Fibroblast of lung (primary cell): ENCODE measurements around the gene ALAS1. TPM values are rescaled to one million over a fixed set of nuclear protein-coding genes. Genes with fewer than 3 reads are reported as not detected.

Experiments used
- DNase-seq, 2 donors: peaks; one replicate each; pipeline versions ENCODE4 v3.0.0 to v3.0.0-alpha.2; 2010; ENCODE audit warnings: low read depth in 2 of 2
- H2AFZ ChIP-seq: 2 replicates; pipeline ENCODE4 v1.5.1; 2012; ENCODE audit warnings: low read length, control low read depth, inconsistent platforms
- H3K27ac ChIP-seq: 2 replicates; pipeline ENCODE4 v1.5.1; 2011; ENCODE audit warnings: low read length, control low read depth; ENCODE audit not compliant: insufficient read depth
- H3K27me3 ChIP-seq: 2 replicates; pipeline ENCODE4 v1.5.1; 2011; ENCODE audit warnings: mild to moderate bottlenecking, low read length; ENCODE audit not compliant: control insufficient read depth, insufficient read depth
- H3K36me3 ChIP-seq: 2 replicates; pipeline ENCODE4 v1.5.1; 2011; ENCODE audit warnings: low read length; ENCODE audit not compliant: control insufficient read depth, insufficient read depth
- H3K4me1 ChIP-seq: 2 replicates; pipeline ENCODE4 v1.5.1; 2011; ENCODE audit warnings: low read length; ENCODE audit not compliant: control insufficient read depth, insufficient read depth; ENCODE audit errors: extremely low read depth
- H3K4me2 ChIP-seq: 2 replicates; pipeline ENCODE4 v1.5.1; 2011; ENCODE audit warnings: low read length, control low read depth; ENCODE audit not compliant: insufficient read depth; ENCODE audit errors: extremely low read depth
- H3K4me3 ChIP-seq, 4 experiments: fragments of 200-600 bp in 1 of 4; sonication (generic) in 1 of 4; replicated peaks in 1 of 4; 2 replicates each; pipeline ENCODE4 v1.5.1; 2011 to 2016; ENCODE audit warnings: low read length in 4 of 4, low read depth in 3 of 4, mild to moderate bottlenecking in 3 of 4, control low read depth in 2 of 4, inconsistent platforms in 1 of 4, mixed read lengths in 1 of 4; ENCODE audit not compliant: insufficient read depth in 1 of 4; ENCODE audit errors: control extremely low read depth in 1 of 4
- H3K79me2 ChIP-seq: 2 replicates; pipeline ENCODE4 v1.5.1; 2012; ENCODE audit warnings: mild to moderate bottlenecking, low read length, inconsistent platforms; ENCODE audit not compliant: control insufficient read depth, insufficient read depth
- H3K9ac ChIP-seq: 2 replicates; pipeline ENCODE4 v1.5.1; 2011; ENCODE audit warnings: mild to moderate bottlenecking, low read length, control low read depth; ENCODE audit not compliant: insufficient read depth
- H3K9me3 ChIP-seq: 2 replicates; pipeline ENCODE4 v1.5.1; 2012; ENCODE audit warnings: low read depth, low read length; ENCODE audit not compliant: control insufficient read depth, insufficient read depth
- H4K20me1 ChIP-seq: 2 replicates; pipeline ENCODE4 v1.5.1; 2011; ENCODE audit warnings: low read length; ENCODE audit not compliant: control insufficient read depth, insufficient read depth; ENCODE audit errors: extremely low read depth
- CTCF ChIP-seq, 2 donors: IDR thresholded peaks in 1 of 2; conservative IDR thresholded peaks in 1 of 2; 1 replicate in 1 of 2; 2 replicates in 1 of 2; pipeline ENCODE4 v1.5.1; 2011 to 2012; ENCODE audit warnings: low read length in 2 of 2, control low read depth in 1 of 2, inconsistent platforms in 1 of 2, low read depth in 1 of 2, mild to moderate bottlenecking in 1 of 2
- EZH2 ChIP-seq: IDR thresholded peaks from 2 replicates; pipeline ENCODE4 v1.5.1; 2012; ENCODE audit warnings: low read length, control low read depth, mild to moderate bottlenecking; ENCODE audit errors: missing control alignments
- polyA plus RNA-seq, 2 donors: library from polyadenylated mRNA; depleted of rRNA in 1 of 2; stranded (reverse) in 1 of 2; unstranded in 1 of 2; fragments of >200 nt; gene quantifications; 2 replicates each; pipeline ENCODE4 v1.2.1, GENCODE V29; 2011 to 2012; ENCODE audit warnings: missing spikeins in 1 of 2
- total RNA-seq: library from RNA; depleted of rRNA; stranded (reverse); fragments of >200 nt; gene quantifications from 2 replicates; pipeline ENCODE4 v1.2.1, GENCODE V29; 2014

The ALAS1 gene
- total and polyA plus RNA-seq, 2 donors (not counting 1 experiment from before 2014, with no cell fraction given) = 60.9 to 61.8 TPM

- H3K27me3 ChIP-seq = no peaks in the 10 kb centered on the region
- H4K20me1 ChIP-seq = no peaks in the 10 kb centered on the region
- H3K9ac ChIP-seq = no peak overlapping the region
- H2AFZ ChIP-seq = no peak overlapping the region
- H3K4me1 ChIP-seq = peaks cover 2% of the 10 kb centered on the region
- no peaks in the 10 kb centered on the region for H3K36me3 ChIP-seq
- H3K27ac ChIP-seq = no peak overlapping the region
- H3K4me2 ChIP-seq = no peak overlapping the region
- no peak overlapping the region for H3K4me3 ChIP-seq
- no peaks in the 10 kb centered on the region for H3K79me2 ChIP-seq
- H3K9me3 ChIP-seq = no peaks in the 10 kb centered on the region
- no peak for TF ChIP-seq CTCF (conservative IDR thresholded peaks at IDR 0.05 in 1 of 2, IDR thresholded peaks at IDR 0.05 in 1 of 2; ENCODE audit: low read depth in 1 of 2, low read length in 2 of 2)
- no peak for TF ChIP-seq EZH2
- DNase-seq = no peak
Observed at GRCh38 chr3:52185311-52185710, 12.6 kb upstream of the ALAS1 start.

- no peaks in the 10 kb centered on the region for H3K27me3 ChIP-seq
- DNase-seq = no peak
- H3K4me3 ChIP-seq = no peak overlapping the region
- no peak overlapping the region for H3K27ac ChIP-seq
- H3K4me2 ChIP-seq = no peak overlapping the region
- H2AFZ ChIP-seq = no peak overlapping the region
- H4K20me1 ChIP-seq = no peaks in the 10 kb centered on the region
- no peaks in the 10 kb centered on the region for H3K9me3 ChIP-seq
- no peaks in the 10 kb centered on the region for H3K79me2 ChIP-seq
- no peak for TF ChIP-seq EZH2
- TF ChIP-seq CTCF (conservative IDR thresholded peaks at IDR 0.05 in 1 of 2, IDR thresholded peaks at IDR 0.05 in 1 of 2; ENCODE audit: low read depth in 1 of 2, low read length in 2 of 2) = no peak
- H3K4me1 ChIP-seq = peaks cover 7% of the 10 kb centered on the region
- no peaks in the 10 kb centered on the region for H3K36me3 ChIP-seq
- no peak overlapping the region for H3K9ac ChIP-seq
Observed at GRCh38 chr3:52185837-52186236, 12.1 kb upstream of the ALAS1 start.

GRCh38 chr3:52186729-52187128, 11.2 kb upstream of the ALAS1 start:
- no peaks in the 10 kb centered on the region for H3K9me3 ChIP-seq
- no peak overlapping the region for H3K27ac ChIP-seq
- no peak for DNase-seq
- no peak overlapping the region for H3K4me2 ChIP-seq
- H3K79me2 ChIP-seq = no peaks in the 10 kb centered on the region
- peaks cover 14% of the 10 kb centered on the region for H3K4me1 ChIP-seq
- TF ChIP-seq EZH2 = no peak
- TF ChIP-seq CTCF (conservative IDR thresholded peaks at IDR 0.05 in 1 of 2, IDR thresholded peaks at IDR 0.05 in 1 of 2; ENCODE audit: low read depth in 1 of 2, low read length in 2 of 2) = no peak
- no peaks in the 10 kb centered on the region for H3K27me3 ChIP-seq
- no peak overlapping the region for H2AFZ ChIP-seq
- H3K9ac ChIP-seq = no peak overlapping the region
- H4K20me1 ChIP-seq = no peaks in the 10 kb centered on the region
- H3K36me3 ChIP-seq = no peaks in the 10 kb centered on the region
- H3K4me3 ChIP-seq = no peak overlapping the region
